GM12878 (cell line): ENCODE measurements around the gene TMPRSS13. TPM values are rescaled to one million over a fixed set of nuclear protein-coding genes. Genes with fewer than 3 reads are reported as not detected.

Experiments
- ATAC-seq: fragments of 200-7000 bp; cut with Tn5 transposase; 3 replicates; pipeline ENCODE4 v1.9.1; 2020; ENCODE audit warnings: mild to moderate bottlenecking, moderate library complexity
- BruUV-seq: library from RNA; stranded (reverse); fragments of 400-500 nt; replicated peaks from 2 replicates; lab custom pipeline; 2021; lab: Mats Ljungman, UMichigan
- CTCF ChIA-PET: fragments of 300-600 bp; sonication (Branson Sonifier 250); formaldehyde crosslinking; extraction: SDS; loops from one replicate; lab custom pipeline; 2021; ENCODE audit warnings: inconsistent platforms; lab: Yijun Ruan, JAX
- POLR2A ChIA-PET: fragments of 350-600 bp; formaldehyde crosslinking; extraction: SDS; loops from one replicate; lab custom pipeline; 2021; ENCODE audit warnings: inconsistent platforms; lab: Charles Lee
- RAD21 ChIA-PET: fragments of 300-600 bp; sonication (Branson Sonifier 250); formaldehyde crosslinking; loops from one replicate; lab custom pipeline; 2023; ENCODE audit warnings: antibody characterized with exemption; ENCODE audit not compliant: unreplicated experiment; lab: Charles Lee
- SMC1A ChIA-PET: fragments of 300-600 bp; sonication (Branson Sonifier 250); formaldehyde crosslinking; loops from one replicate; lab custom pipeline; 2023; ENCODE audit not compliant: unreplicated experiment, uncharacterized antibody; lab: Charles Lee
- DNase-seq: peaks from one replicate; pipeline ENCODE4 v3.0.0-alpha.2; 2011; ENCODE audit warnings: low read depth, low spot score
- FAIRE-seq: peaks from 3 replicates; lab custom pipeline; 2011; peaks lifted over from hg19 to GRCh38; lab: Jason Lieb, UNC
- H2AFZ ChIP-seq: 2 replicates; pipeline ENCODE4 v1.6.0; 2011; ENCODE audit warnings: low read depth, low read length, control low read depth; ENCODE audit not compliant: control insufficient read depth
- H3K27ac ChIP-seq: 2 replicates; pipeline ENCODE4 v1.5.1; 2011; ENCODE audit warnings: control low read depth; ENCODE audit not compliant: control insufficient read depth, insufficient read depth
- H3K27me3 ChIP-seq, 2 experiments: replicated peaks in 1 of 2; 2 replicates each; pipeline versions ENCODE4 v1.6.0 to v1.6.1; 2011; ENCODE audit warnings: low read length in 1 of 2; ENCODE audit not compliant: control insufficient read depth in 2 of 2, insufficient read depth in 2 of 2
- H3K36me3 ChIP-seq, 2 experiments: 2 replicates each; pipeline ENCODE4 v1.5.1; 2011; ENCODE audit warnings: low read length in 1 of 2; ENCODE audit not compliant: control insufficient read depth in 2 of 2, insufficient read depth in 2 of 2
- H3K4me1 ChIP-seq: 2 replicates; pipeline ENCODE4 v1.6.1; 2011; ENCODE audit warnings: mild to moderate bottlenecking, low read length, moderate library complexity, mixed read lengths; ENCODE audit not compliant: control insufficient read depth, insufficient read depth
- H3K4me2 ChIP-seq: 2 replicates; pipeline ENCODE4 v1.6.0; 2011; ENCODE audit warnings: control low read depth; ENCODE audit not compliant: control insufficient read depth, insufficient read depth
- H3K4me3 ChIP-seq: fragments of 200-600 bp; sonication (generic); 2 replicates; pipeline ENCODE4 v1.5.1; 2016
- H3K79me2 ChIP-seq: 2 replicates; pipeline ENCODE4 v1.6.0; 2011; ENCODE audit warnings: low read length; ENCODE audit not compliant: control insufficient read depth, insufficient read depth
- H3K9ac ChIP-seq: 2 replicates; pipeline ENCODE4 v1.8.0; 2011; ENCODE audit warnings: low read length, control low read depth, mixed read lengths; ENCODE audit not compliant: control insufficient read depth, insufficient read depth
- H3K9me3 ChIP-seq: replicated peaks from 3 replicates; pipeline ENCODE4 v1.5.1; 2011; ENCODE audit warnings: mild to moderate bottlenecking, low read length; ENCODE audit not compliant: control insufficient read depth, insufficient read depth
- H4K20me1 ChIP-seq: 2 replicates; pipeline ENCODE4 v1.6.0; 2011; ENCODE audit not compliant: control insufficient read depth, insufficient read depth
- CEBPB ChIP-seq, 2 experiments: fragments of 150-350 bp in 1 of 2; IDR thresholded peaks; 2 replicates each; pipeline ENCODE4 v1.6.1; 2012 to 2014; ENCODE audit warnings: low read depth in 2 of 2, low read length in 2 of 2, borderline replicate concordance in 1 of 2, inconsistent platforms in 1 of 2
- CREM ChIP-seq: IDR thresholded peaks from 2 replicates; pipeline ENCODE4 v1.6.1; 2014; ENCODE audit warnings: antibody characterized with exemption, low read depth
- DPF2 ChIP-seq: fragments of 450-650 bp; IDR thresholded peaks from 2 replicates; pipeline ENCODE4 v1.6.1; 2017; ENCODE audit warnings: mild to moderate bottlenecking
- EED ChIP-seq: sonication (generic); IDR thresholded peaks from 2 replicates; pipeline ENCODE4 v1.6.1; 2016; ENCODE audit warnings: antibody characterized with exemption, low read depth
- EP300 ChIP-seq, 2 experiments: fragments of 150-350 bp in 1 of 2; IDR thresholded peaks; 2 replicates each; pipeline ENCODE4 v1.6.1; 2011 to 2012; ENCODE audit warnings: low read depth in 2 of 2, low read length in 2 of 2, borderline replicate concordance in 1 of 2, improper control_type of control experiment in 1 of 2, inconsistent platforms in 1 of 2; ENCODE audit not compliant: control insufficient read depth in 1 of 2
- HDGF ChIP-seq: fragments of 450-650 bp; IDR thresholded peaks from 2 replicates; pipeline ENCODE4 v1.6.1; 2016; ENCODE audit warnings: antibody characterized with exemption
- JUNB ChIP-seq: IDR thresholded peaks from 2 replicates; pipeline ENCODE4 v1.6.1; 2016; ENCODE audit warnings: antibody characterized with exemption, mild to moderate bottlenecking
- NFIC ChIP-seq: IDR thresholded peaks from 2 replicates; pipeline ENCODE4 v1.6.1; 2012; ENCODE audit warnings: low read depth, mild to moderate bottlenecking, inconsistent platforms, low read length, moderate library complexity
- NR2F1 ChIP-seq: fragments of 450-650 bp; conservative IDR thresholded peaks from 2 replicates; pipeline ENCODE4 v1.6.1; 2017; ENCODE audit warnings: mild to moderate bottlenecking
- RELA ChIP-seq: fragments of 450-650 bp; IDR thresholded peaks from 2 replicates; pipeline ENCODE4 v1.8.0; 2014; ENCODE audit warnings: borderline replicate concordance; ENCODE audit not compliant: partially characterized antibody
- SKIL ChIP-seq: fragments of 450-650 bp; IDR thresholded peaks from 2 replicates; pipeline ENCODE4 v1.6.1; 2017; ENCODE audit warnings: mild to moderate bottlenecking, low read depth, inconsistent platforms; ENCODE audit not compliant: poor library complexity, severe bottlenecking
- SMAD1 ChIP-seq: fragments of 450-650 bp; IDR thresholded peaks from 2 replicates; pipeline ENCODE4 v1.6.1; 2018; ENCODE audit warnings: mild to moderate bottlenecking, low read depth; ENCODE audit not compliant: partially characterized antibody
- SREBF1 ChIP-seq: IDR thresholded peaks from 2 replicates; pipeline ENCODE4 v1.6.1; 2012; ENCODE audit warnings: mild to moderate bottlenecking, low read length
- TARDBP ChIP-seq: IDR thresholded peaks from 2 replicates; pipeline ENCODE4 v1.6.1; 2016; ENCODE audit warnings: borderline replicate concordance
- TBL1XR1 ChIP-seq: IDR thresholded peaks from 2 replicates; pipeline ENCODE4 v1.6.1; 2012; ENCODE audit warnings: low read depth, low read length, improper control_type of control experiment
- ZNF207 ChIP-seq: fragments of 450-650 bp; IDR thresholded peaks from 2 replicates; pipeline ENCODE4 v1.6.1; 2014; ENCODE audit warnings: antibody characterized with exemption, mild to moderate bottlenecking, borderline replicate concordance
- ZNF622 ChIP-seq: fragments of 450-650 bp; IDR thresholded peaks from 2 replicates; pipeline ENCODE4 v1.6.1; 2017; ENCODE audit warnings: mild to moderate bottlenecking, inconsistent platforms
- ZNF687 ChIP-seq: fragments of 450-650 bp; IDR thresholded peaks from 2 replicates; pipeline ENCODE4 v1.6.1; 2017; ENCODE audit warnings: mild to moderate bottlenecking, moderate library complexity
- WGBS: methylation state at CpG from one replicate; pipeline ENCODE4 v1.1.6; 2016; ENCODE audit warnings: low lambda C conversion rate; ENCODE audit not compliant: insufficient replicate concordance, insufficient coverage; ENCODE audit errors: missing lambda C conversion rate; 5-methylcytosine and 5-hydroxymethylcytosine counted together
- in situ Hi-C: fragments of 300-500 bp; cut with MboI; formaldehyde crosslinking; loops from 9 replicates; pipeline ENCODE4 v1.14.3; 2018; ENCODE audit warnings: mixed read lengths
- intact Hi-C: fragments of 100-400 bp; cut with micrococcal nuclease; formaldehyde crosslinking; loops from one replicate; pipeline ENCODE4 v1.14.2; 2022; ENCODE audit not compliant: unreplicated experiment
- polyA plus RNA-seq, 11 experiments: library from polyadenylated mRNA; depleted of rRNA in 4 of 11; unstranded in 6 of 11; stranded (reverse) in 5 of 11; fragments of >200 nt; fragmentation: Nextera tagmentation in 4 of 11; fragmentation: Illumina TruSeq in 1 of 11; extraction: Ambion mirVana in 4 of 11; extraction: Trizol in 1 of 11; gene quantifications; 1 replicate in 1 of 11; 2 replicates in 10 of 11; pipeline versions ENCODE4 v1.2.1 to v1.2.3, GENCODE V29; 2011 to 2016; ENCODE audit warnings: inconsistent platforms in 2 of 11, missing spikeins in 2 of 11, low read depth in 1 of 11
- total RNA-seq, 4 experiments: library from RNA; depleted of rRNA in 3 of 4; stranded (reverse); fragments of >200 nt in 3 of 4; fragmentation: Illumina TruSeq in 1 of 4; extraction: Trizol in 1 of 4; gene quantifications; 2 replicates each; pipeline versions ENCODE4 v1.2.1 to v1.2.3, GENCODE V29; 2013 to 2021

The TMPRSS13 gene
- total and polyA plus RNA-seq, 10 of the 15 experiments (the other 5 are each of a cell fraction or from before 2014, with no cell fraction given): 0.05 to 0.50 (median 0.26) TPM; not detected in 2

DNA sequence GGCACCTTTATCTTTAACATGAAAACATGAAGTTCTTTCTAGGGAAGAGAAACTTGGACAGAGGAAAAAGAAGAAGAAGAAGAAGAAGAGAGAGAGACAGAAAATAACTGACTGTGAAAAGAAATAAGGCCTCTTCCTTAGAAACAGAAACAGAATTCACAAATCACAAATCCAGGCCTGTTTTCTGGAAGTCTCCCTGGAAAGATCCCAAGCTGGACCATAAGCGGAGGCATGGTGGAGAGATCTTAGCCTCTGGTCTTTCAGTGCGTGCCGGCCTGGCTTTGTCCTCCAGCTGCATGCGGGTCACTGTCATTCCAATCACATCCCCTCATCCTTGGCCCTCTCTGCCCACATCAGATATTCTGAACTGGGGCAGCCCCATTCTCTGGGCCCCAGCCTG is 59.6 kb downstream of the TMPRSS13 start:
- intact Hi-C loops (no loop called here), in situ Hi-C loops (no loop called here)
- Histone ChIP-seq H3K27ac (no peak overlapping the region), H4K20me1 (no peaks in the 10 kb centered on the region), H3K79me2 (no peaks in the 10 kb centered on the region), H3K9ac (no peak overlapping the region), H3K27me3 (peaks cover 0 to 5% of the 10 kb centered on the region in 2 experiments), H3K4me2 (no peak overlapping the region), H3K36me3 (no peaks in the 10 kb centered on the region), H3K4me1 (no peaks in the 10 kb centered on the region), H3K4me3 (no peak overlapping the region), H2AFZ (no peak overlapping the region), H3K9me3 (no peaks in the 10 kb centered on the region)
- ChIA-PET POLR2A (no interaction called here), CTCF (interaction anchor here (1.7 kb wide), 1 partner anchor 183 kb away, joined by 4 read pairs; no protein-coding TSS in a partner anchor), RAD21 (no interaction called here), SMC1A (no interaction called here)
- no peak for DNase-seq
- no peak for ATAC-seq
- TF ChIP-seq CEBPB (IDR thresholded peaks at IDR 0.05; ENCODE audit: borderline replicate concordance in 1 of 2, low read depth in 2 of 2, low read length in 2 of 2) (no peak), ZNF687 (no peak), CREM (no peak), RELA (no peak), EED (no peak), SKIL (no peak), SMAD1 (no peak), HDGF (no peak), ZNF622 (no peak), NR2F1 (no peak), JUNB (no peak), ZNF207 (no peak), TARDBP (no peak), SREBF1 (no peak), TBL1XR1 (no peak), DPF2 (no peak), EP300 (IDR thresholded peaks at IDR 0.05; ENCODE audit: borderline replicate concordance in 1 of 2, control insufficient read depth in 1 of 2, low read depth in 2 of 2, low read length in 2 of 2) (no peak), NFIC (no peak)
- BruUV-seq: no TSS peak
- WGBS: 50% methylated on average over 4 of the region's 4 CpGs
- FAIRE-seq: no peak
